SK-N-SH (cell line): ENCODE results near the gene RITA1. TPM values are rescaled to one million over a fixed set of nuclear protein-coding genes. Genes with fewer than 3 reads are reported as not detected.

Source experiments
- CTCF ChIA-PET: fragments of 300-600, 350-600 bp; formaldehyde crosslinking; extraction: SDS; loops from one replicate; lab custom pipeline; 2021; lab: Yijun Ruan, JAX
- POLR2A ChIA-PET: fragments of 350-600 bp; sonication (Branson Sonifier 250); formaldehyde crosslinking; extraction: SDS; loops from one replicate; lab custom pipeline; 2020; ENCODE audit warnings: antibody characterized with exemption, inconsistent platforms; lab: Yijun Ruan, JAX
- DNase-seq: peaks from one replicate; pipeline ENCODE4 v3.0.0; 2012
- H2AFZ ChIP-seq: fragments of 200-600 bp; sonication (generic); 2 replicates; pipeline ENCODE4 v1.8.1; 2016; ENCODE audit warnings: antibody characterized with exemption, mild to moderate bottlenecking, low read depth
- H3F3A ChIP-seq: fragments of 200-600 bp; sonication (generic); replicated peaks from 2 replicates; pipeline ENCODE3; 2016; ENCODE audit warnings: antibody characterized with exemption, mild to moderate bottlenecking; ENCODE audit not compliant: insufficient read depth
- H3K27ac ChIP-seq, 2 experiments: fragments of 200-500 bp in 1 of 2; fragments of 200-600 bp in 1 of 2; sonication (Bioruptor generic) in 1 of 2; sonication (generic), shearing (Covaris generic) in 1 of 2; 2 replicates each; pipeline versions ENCODE4 v1.5.1 to v1.6.1; 2014 to 2016; ENCODE audit warnings: low read depth in 2 of 2, inconsistent platforms in 1 of 2, low read length in 1 of 2, mild to moderate bottlenecking in 1 of 2, mixed read lengths in 1 of 2
- H3K27me3 ChIP-seq: fragments of 200-600 bp; sonication (generic), shearing (Covaris generic); 2 replicates; pipeline ENCODE4 v1.6.1; 2016; ENCODE audit warnings: mixed run types; ENCODE audit not compliant: insufficient read depth
- H3K36me3 ChIP-seq, 2 experiments: fragments of 200-500 bp in 1 of 2; fragments of 200-600 bp in 1 of 2; sonication (Bioruptor generic) in 1 of 2; sonication (generic) in 1 of 2; replicated peaks in 1 of 2; 2 replicates each; pipeline versions ENCODE3 to v1.5.1; 2014 to 2016; ENCODE audit warnings: low read length in 1 of 2, mild to moderate bottlenecking in 1 of 2; ENCODE audit not compliant: insufficient read depth in 2 of 2, control insufficient read depth in 1 of 2
- H3K4me1 ChIP-seq, 2 experiments: fragments of 200-500 bp in 1 of 2; fragments of 200-600 bp in 1 of 2; sonication (Bioruptor generic) in 1 of 2; sonication (generic), shearing (Covaris generic) in 1 of 2; 2 replicates each; pipeline versions ENCODE4 v1.5.1 to v1.6.1; 2014 to 2016; ENCODE audit warnings: low read depth in 1 of 2, low read length in 1 of 2, mixed run types in 1 of 2; ENCODE audit not compliant: insufficient read depth in 2 of 2, control insufficient read depth in 1 of 2
- H3K4me2 ChIP-seq: fragments of 200-600 bp; sonication (generic), shearing (Covaris generic); 2 replicates; pipeline ENCODE4 v1.6.1; 2017; ENCODE audit warnings: mixed run types
- H3K4me3 ChIP-seq, 2 experiments: fragments of 200-500 bp in 1 of 2; fragments of 200-600 bp in 1 of 2; sonication (Bioruptor generic) in 1 of 2; sonication (generic), shearing (Covaris generic) in 1 of 2; 2 replicates each; pipeline versions ENCODE4 v1.5.1 to v1.8.1; 2014 to 2016; ENCODE audit warnings: low read depth in 2 of 2, inconsistent platforms in 1 of 2, low read length in 1 of 2, mild to moderate bottlenecking in 1 of 2, mixed read lengths in 1 of 2, moderate library complexity in 1 of 2
- H3K79me2 ChIP-seq: fragments of 200-600 bp; sonication (generic); 2 replicates; pipeline ENCODE4 v1.8.1; 2017; ENCODE audit warnings: mild to moderate bottlenecking; ENCODE audit not compliant: insufficient read depth
- H3K9ac ChIP-seq: fragments of 200-600 bp; sonication (generic); 2 replicates; pipeline ENCODE4 v1.6.1; 2017; ENCODE audit warnings: mixed run types
- H3K9me2 ChIP-seq: fragments of 200-600 bp; sonication (generic); 2 replicates; pipeline ENCODE4 v1.6.1; 2017; ENCODE audit warnings: mixed run types
- H3K9me3 ChIP-seq: fragments of 200-600 bp; sonication (generic); 2 replicates; pipeline ENCODE4 v1.6.1; 2017; ENCODE audit warnings: mixed run types, mild to moderate bottlenecking, moderate library complexity
- H4K20me1 ChIP-seq: fragments of 200-600 bp; sonication (generic); 2 replicates; pipeline ENCODE4 v1.6.1; 2017; ENCODE audit warnings: mild to moderate bottlenecking, mixed run types; ENCODE audit not compliant: insufficient read depth
- EP300 ChIP-seq, 2 experiments: IDR thresholded peaks; 2 replicates each; pipeline versions ENCODE4 v1.4.0 to v1.6.1; 2012; ENCODE audit warnings: borderline replicate concordance in 1 of 2, low read depth in 1 of 2, low read length in 1 of 2
- FOXJ3 ChIP-seq: sonication (generic); formaldehyde crosslinking; IDR thresholded peaks from 2 replicates; pipeline ENCODE4 v1.5.1; 2020; ENCODE audit warnings: mild to moderate bottlenecking, missing genetic modification reagents
- FOXM1 ChIP-seq: IDR thresholded peaks from 2 replicates; pipeline ENCODE4 v1.4.0; 2012; ENCODE audit warnings: low read depth, mild to moderate bottlenecking
- GATA2 ChIP-seq: sonication (generic); formaldehyde crosslinking; IDR thresholded peaks from 2 replicates; pipeline ENCODE4 v1.5.0; 2020; ENCODE audit warnings: mild to moderate bottlenecking, missing genetic modification reagents
- MXI1 ChIP-seq: IDR thresholded peaks from 2 replicates; pipeline ENCODE4 v1.6.1; 2012; ENCODE audit warnings: mild to moderate bottlenecking, low read depth, low read length, improper control_type of control experiment
- NFIC ChIP-seq: IDR thresholded peaks from 2 replicates; pipeline ENCODE4 v1.4.0; 2012; ENCODE audit warnings: borderline replicate concordance
- NRF1 ChIP-seq: IDR thresholded peaks from 2 replicates; pipeline ENCODE4 v1.6.1; 2012; ENCODE audit warnings: low read depth, mild to moderate bottlenecking, low read length
- POLR2AphosphoS5 ChIP-seq: IDR thresholded peaks from 2 replicates; pipeline ENCODE4 v1.6.1; 2012; ENCODE audit warnings: low read depth, low read length
- RCOR1 ChIP-seq: fragments of 150-350 bp; IDR thresholded peaks from 2 replicates; pipeline ENCODE4 v1.6.1; 2017; ENCODE audit warnings: antibody characterized with exemption, low read length
- RXRA ChIP-seq: IDR thresholded peaks from 2 replicates; pipeline ENCODE4 v1.4.0; 2012; ENCODE audit warnings: low read depth, mild to moderate bottlenecking, borderline replicate concordance
- SIN3A ChIP-seq: IDR thresholded peaks from 2 replicates; pipeline ENCODE4 v1.6.1; 2012; ENCODE audit warnings: low read depth, mild to moderate bottlenecking, low read length, moderate library complexity, borderline replicate concordance
- TAF1 ChIP-seq: IDR thresholded peaks from 2 replicates; pipeline ENCODE4 v1.6.1; 2012; ENCODE audit warnings: low read depth, mild to moderate bottlenecking, low read length, moderate library complexity, borderline replicate concordance
- TEAD4 ChIP-seq: IDR thresholded peaks from 2 replicates; pipeline ENCODE4 v1.4.0; 2012; ENCODE audit warnings: mild to moderate bottlenecking, borderline replicate concordance; ENCODE audit not compliant: insufficient read depth
- YY1 ChIP-seq: IDR thresholded peaks from 2 replicates; pipeline ENCODE4 v1.4.0; 2012; ENCODE audit warnings: low read depth, mild to moderate bottlenecking
- WGBS: methylation state at CpG from one replicate; pipeline ENCODE4 v1.1.6; 2017; ENCODE audit warnings: low lambda C conversion rate; 5-methylcytosine and 5-hydroxymethylcytosine counted together
- polyA plus RNA-seq, 3 experiments: library from polyadenylated mRNA; depleted of rRNA; stranded (reverse); fragments of >200 nt; gene quantifications; 2 replicates each; pipeline ENCODE4 v1.2.3, GENCODE V29; 2012
- TF ChIP-seq, protein P1 (sequence below): IDR thresholded peaks from 2 replicates; pipeline ENCODE4; 2012
- TF ChIP-seq, protein P2 (sequence below): IDR thresholded peaks from 2 replicates; pipeline ENCODE4 v1.4.0; 2012; ENCODE audit warnings: low read depth, borderline replicate concordance
- TF ChIP-seq, protein P3 (sequence below): fragments of 200-600 bp; sonication (generic); IDR thresholded peaks from 2 replicates; pipeline ENCODE4 v1.6.1; 2017; ENCODE audit warnings: antibody characterized with exemption, mild to moderate bottlenecking, moderate library complexity
- TF ChIP-seq, protein P4 (sequence below): IDR thresholded peaks from 2 replicates; pipeline ENCODE4 v1.4.0; 2012; ENCODE audit warnings: low read depth

The RITA1 gene
- polyA plus RNA-seq, 1 of the 3 experiments (the other 2 are of a cell fraction), result 21.1 TPM

DNA sequence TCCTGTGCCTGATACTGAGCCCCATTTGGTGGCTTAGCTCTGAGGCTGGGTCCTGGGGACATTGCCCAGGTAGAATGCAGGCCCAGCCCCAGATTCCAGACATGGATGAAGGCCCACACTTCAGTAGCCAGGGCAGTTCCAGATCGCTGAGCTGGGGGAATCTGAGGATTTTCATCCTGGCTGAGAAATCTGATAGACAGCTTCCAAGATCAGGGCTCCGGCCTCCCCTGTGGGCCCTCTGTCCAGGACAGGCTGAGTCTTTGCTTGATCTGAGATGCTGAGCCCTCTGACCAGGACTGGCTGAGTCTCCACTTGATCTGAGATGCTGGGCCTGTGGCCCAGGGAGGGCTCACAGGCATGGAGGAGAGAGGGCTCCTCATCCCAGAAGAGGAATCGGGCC lies 46.7 kb upstream of the RITA1 start:
- TF ChIP-seq NRF1 (no peak), POLR2AphosphoS5 (no peak), RXRA (no peak), YY1 (no peak), EP300 (IDR thresholded peaks at IDR 0.05; ENCODE audit: borderline replicate concordance in 1 of 2, low read depth in 1 of 2, low read length in 1 of 2) (no peak), FOXJ3 (no peak), FOXM1 (no peak), MXI1 (no peak), SIN3A (no peak), NFIC (no peak), GATA2 (CRISPR knock-in tag) (no peak), RCOR1 (no peak), TEAD4 (no peak), TAF1 (no peak)
- TF ChIP-seq, protein P1, sequence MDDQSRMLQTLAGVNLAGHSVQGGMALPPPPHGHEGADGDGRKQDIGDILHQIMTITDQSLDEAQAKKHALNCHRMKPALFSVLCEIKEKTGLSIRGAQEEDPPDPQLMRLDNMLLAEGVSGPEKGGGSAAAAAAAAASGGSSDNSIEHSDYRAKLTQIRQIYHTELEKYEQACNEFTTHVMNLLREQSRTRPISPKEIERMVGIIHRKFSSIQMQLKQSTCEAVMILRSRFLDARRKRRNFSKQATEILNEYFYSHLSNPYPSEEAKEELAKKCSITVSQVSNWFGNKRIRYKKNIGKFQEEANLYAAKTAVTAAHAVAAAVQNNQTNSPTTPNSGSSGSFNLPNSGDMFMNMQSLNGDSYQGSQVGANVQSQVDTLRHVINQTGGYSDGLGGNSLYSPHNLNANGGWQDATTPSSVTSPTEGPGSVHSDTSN, result no peak
- TF ChIP-seq, protein P2, sequence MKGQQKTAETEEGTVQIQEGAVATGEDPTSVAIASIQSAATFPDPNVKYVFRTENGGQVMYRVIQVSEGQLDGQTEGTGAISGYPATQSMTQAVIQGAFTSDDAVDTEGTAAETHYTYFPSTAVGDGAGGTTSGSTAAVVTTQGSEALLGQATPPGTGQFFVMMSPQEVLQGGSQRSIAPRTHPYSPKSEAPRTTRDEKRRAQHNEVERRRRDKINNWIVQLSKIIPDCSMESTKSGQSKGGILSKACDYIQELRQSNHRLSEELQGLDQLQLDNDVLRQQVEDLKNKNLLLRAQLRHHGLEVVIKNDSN, result no peak
- TF ChIP-seq, protein P3, sequence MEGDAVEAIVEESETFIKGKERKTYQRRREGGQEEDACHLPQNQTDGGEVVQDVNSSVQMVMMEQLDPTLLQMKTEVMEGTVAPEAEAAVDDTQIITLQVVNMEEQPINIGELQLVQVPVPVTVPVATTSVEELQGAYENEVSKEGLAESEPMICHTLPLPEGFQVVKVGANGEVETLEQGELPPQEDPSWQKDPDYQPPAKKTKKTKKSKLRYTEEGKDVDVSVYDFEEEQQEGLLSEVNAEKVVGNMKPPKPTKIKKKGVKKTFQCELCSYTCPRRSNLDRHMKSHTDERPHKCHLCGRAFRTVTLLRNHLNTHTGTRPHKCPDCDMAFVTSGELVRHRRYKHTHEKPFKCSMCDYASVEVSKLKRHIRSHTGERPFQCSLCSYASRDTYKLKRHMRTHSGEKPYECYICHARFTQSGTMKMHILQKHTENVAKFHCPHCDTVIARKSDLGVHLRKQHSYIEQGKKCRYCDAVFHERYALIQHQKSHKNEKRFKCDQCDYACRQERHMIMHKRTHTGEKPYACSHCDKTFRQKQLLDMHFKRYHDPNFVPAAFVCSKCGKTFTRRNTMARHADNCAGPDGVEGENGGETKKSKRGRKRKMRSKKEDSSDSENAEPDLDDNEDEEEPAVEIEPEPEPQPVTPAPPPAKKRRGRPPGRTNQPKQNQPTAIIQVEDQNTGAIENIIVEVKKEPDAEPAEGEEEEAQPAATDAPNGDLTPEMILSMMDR, result no peak
- TF ChIP-seq, protein P4, sequence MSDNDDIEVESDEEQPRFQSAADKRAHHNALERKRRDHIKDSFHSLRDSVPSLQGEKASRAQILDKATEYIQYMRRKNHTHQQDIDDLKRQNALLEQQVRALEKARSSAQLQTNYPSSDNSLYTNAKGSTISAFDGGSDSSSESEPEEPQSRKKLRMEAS, result no peak

More for the DNA sequence above, 46.7 kb upstream of the RITA1 start:
- H2AFZ ChIP-seq, result no peak overlapping the region
- H3K4me3 ChIP-seq, result no peak overlapping the region
- no peak overlapping the region for H3K4me2 ChIP-seq
- ChIA-PET CTCF (interaction anchor here (0.7 to 6.4 kb wide), 8 partner anchors 8 to 90 kb away, joined by 3 to 49 read pairs (median 4); partner anchors contain the start of gene CFAP73), POLR2A (no interaction called here)
- H4K20me1 ChIP-seq, result no peaks in the 10 kb centered on the region
- H3K9ac ChIP-seq, result no peak overlapping the region
- no peaks in the 10 kb centered on the region; a peak in 1 of 4 replicates for H3K4me1 ChIP-seq
- H3F3A ChIP-seq, result no peaks in the 10 kb centered on the region
- H3K9me3 ChIP-seq, result no peaks in the 10 kb centered on the region
- no peak for DNase-seq
- no peaks in the 10 kb centered on the region for H3K36me3 ChIP-seq
- no peaks in the 10 kb centered on the region for H3K79me2 ChIP-seq
- H3K27ac ChIP-seq, result no peak overlapping the region
- no peaks in the 10 kb centered on the region for H3K9me2 ChIP-seq
- no peaks in the 10 kb centered on the region for H3K27me3 ChIP-seq
- WGBS, result no CpG with 5 or more reads among the region's 3 CpGs
